WTC11 (cell line): ENCODE measurements around the gene FALEC. TPM values are rescaled to one million over a fixed set of nuclear protein-coding genes. Genes with fewer than 3 reads are reported as not detected.

ENCODE experiments used
- ATAC-seq: fragments of 200-7000 bp; cut with Tn5 transposase; 2 replicates; pipeline ENCODE4 v1.10.0; 2021; ENCODE audit warnings: mild to moderate bottlenecking, moderate library complexity
- CTCF ChIA-PET: fragments of 300-600 bp; sonication (Branson Sonifier 250); formaldehyde crosslinking; loops from one replicate; lab custom pipeline; 2021; ENCODE audit warnings: antibody characterized with exemption; lab: Charles Lee
- POLR2A ChIA-PET: fragments of 350-600 bp; sonication (Branson Sonifier 250); formaldehyde crosslinking; loops from one replicate; lab custom pipeline; 2021; ENCODE audit warnings: antibody characterized with exemption; lab: Charles Lee
- DNase-seq: peaks from one replicate; pipeline ENCODE4 v3.0.0; 2021; ENCODE audit warnings: low spot score
- H3K27ac Mint-ChIP-seq: 2 replicates; pipeline ENCODE4 v1.8.0; 2021; ENCODE audit warnings: mixed read lengths
- H3K27me3 Mint-ChIP-seq: 2 replicates; pipeline ENCODE4 v1.8.0; 2021; ENCODE audit warnings: low read depth, mild to moderate bottlenecking, moderate library complexity, mixed read lengths
- H3K36me3 Mint-ChIP-seq: 2 replicates; pipeline ENCODE4 v1.8.0; 2021; ENCODE audit warnings: mixed read lengths
- H3K4me1 Mint-ChIP-seq: 2 replicates; pipeline ENCODE4 v1.8.0; 2022; ENCODE audit warnings: mixed read lengths
- H3K4me3 Mint-ChIP-seq: 2 replicates; pipeline ENCODE4 v1.8.0; 2021; ENCODE audit warnings: mild to moderate bottlenecking, moderate library complexity, mixed read lengths
- H3K9me3 Mint-ChIP-seq: 2 replicates; pipeline ENCODE4 v1.8.0; 2021; ENCODE audit warnings: mixed read lengths
- FOXP1 ChIP-seq: sonication (generic); formaldehyde crosslinking; IDR thresholded peaks from 2 replicates; pipeline ENCODE4 v1.8.0; 2022; ENCODE audit warnings: missing genetic modification reagents, mild to moderate bottlenecking, moderate library complexity, borderline replicate concordance
- JAZF1 ChIP-seq: fragments of 250-450 bp; sonication (Bioruptor Pico); IDR thresholded peaks from 2 replicates; pipeline ENCODE4 v1.9.0; 2021; ENCODE audit warnings: moderate library complexity, mild to moderate bottlenecking, inconsistent platforms
- MYBL2 ChIP-seq: sonication (generic); formaldehyde crosslinking; IDR thresholded peaks from 2 replicates; pipeline ENCODE4 v1.8.1; 2023; ENCODE audit warnings: mild to moderate bottlenecking, moderate library complexity, missing genetic modification reagents
- NFATC4 ChIP-seq: fragments of 250-450 bp; sonication (Bioruptor Pico); IDR thresholded peaks from 2 replicates; pipeline ENCODE4 v1.9.0; 2021; ENCODE audit warnings: mild to moderate bottlenecking
- NFE2L1 ChIP-seq: sonication (generic); formaldehyde crosslinking; IDR thresholded peaks from 2 replicates; pipeline ENCODE4 v1.8.1; 2023; ENCODE audit warnings: missing genetic modification reagents
- NR2C2 ChIP-seq: sonication (generic); formaldehyde crosslinking; IDR thresholded peaks from 2 replicates; pipeline ENCODE4 v1.8.0; 2022; ENCODE audit warnings: mild to moderate bottlenecking, missing genetic modification reagents
- PRDM15 ChIP-seq: sonication (generic); formaldehyde crosslinking; IDR thresholded peaks from 2 replicates; pipeline ENCODE4 v1.8.0; 2022; ENCODE audit warnings: missing genetic modification reagents
- PRRX2 ChIP-seq: fragments of 250-450 bp; sonication (Bioruptor Pico); IDR thresholded peaks from 2 replicates; pipeline ENCODE4 v1.8.0; 2021; ENCODE audit warnings: mild to moderate bottlenecking
- SMAD4 ChIP-seq: sonication (generic); formaldehyde crosslinking; IDR thresholded peaks from 2 replicates; pipeline ENCODE4 v1.8.0; 2022; ENCODE audit warnings: mild to moderate bottlenecking, missing genetic modification reagents
- SP1 ChIP-seq: sonication (generic); formaldehyde crosslinking; conservative IDR thresholded peaks from 2 replicates; pipeline ENCODE4 v1.8.1; 2022; ENCODE audit warnings: missing genetic modification reagents
- TEAD1 ChIP-seq: sonication (generic); formaldehyde crosslinking; IDR thresholded peaks from 2 replicates; pipeline ENCODE4 v1.8.0; 2022; ENCODE audit warnings: mild to moderate bottlenecking, missing genetic modification reagents
- TP53 ChIP-seq: sonication (generic); formaldehyde crosslinking; IDR thresholded peaks from 2 replicates; pipeline ENCODE4 v1.8.1; 2023; ENCODE audit warnings: mild to moderate bottlenecking, missing genetic modification reagents
- ZBTB21 ChIP-seq: sonication (generic); formaldehyde crosslinking; IDR thresholded peaks from 2 replicates; pipeline ENCODE4 v1.8.1; 2023; ENCODE audit warnings: mild to moderate bottlenecking, missing genetic modification reagents, borderline replicate concordance
- ZNF138 ChIP-seq: sonication (generic); formaldehyde crosslinking; conservative IDR thresholded peaks from 2 replicates; pipeline ENCODE4 v1.8.1; 2022; ENCODE audit warnings: mild to moderate bottlenecking, moderate library complexity, missing genetic modification reagents
- ZNF232 ChIP-seq: sonication (generic); formaldehyde crosslinking; IDR thresholded peaks from 2 replicates; pipeline ENCODE4 v1.8.0; 2022; ENCODE audit warnings: mild to moderate bottlenecking, missing genetic modification reagents
- ZNF281 ChIP-seq: sonication (generic); formaldehyde crosslinking; IDR thresholded peaks from 2 replicates; pipeline ENCODE4 v1.8.0; 2023; ENCODE audit warnings: mild to moderate bottlenecking, missing genetic modification reagents
- ZNF317 ChIP-seq: sonication (generic); formaldehyde crosslinking; IDR thresholded peaks from 2 replicates; pipeline ENCODE4 v1.8.1; 2023; ENCODE audit warnings: low read depth, mild to moderate bottlenecking, moderate library complexity, missing genetic modification reagents, borderline replicate concordance
- total RNA-seq: library from RNA; stranded (reverse); gene quantifications from 3 replicates; pipeline ENCODE4 v1.2.3, GENCODE V29; 2021
- TF ChIP-seq, protein P1 (sequence below): fragments of 250-450 bp; sonication (Bioruptor Pico); IDR thresholded peaks from 2 replicates; pipeline ENCODE4 v1.9.0; 2021; ENCODE audit warnings: moderate library complexity, mild to moderate bottlenecking, inconsistent platforms, borderline replicate concordance
- TF ChIP-seq, protein P2 (sequence below): sonication (generic); formaldehyde crosslinking; IDR thresholded peaks from 2 replicates; pipeline ENCODE4 v1.8.0; 2022; ENCODE audit warnings: mild to moderate bottlenecking, missing genetic modification reagents
- TF ChIP-seq, protein P3 (sequence below): sonication (generic); formaldehyde crosslinking; IDR thresholded peaks from 2 replicates; pipeline ENCODE4 v1.8.1; 2022; ENCODE audit warnings: low read depth, mild to moderate bottlenecking, moderate library complexity, missing genetic modification reagents, borderline replicate concordance
- TF ChIP-seq, protein P4 (sequence below): fragments of 250-450 bp; sonication (Bioruptor Pico); IDR thresholded peaks from 2 replicates; pipeline ENCODE4 v1.9.0; 2021; ENCODE audit warnings: mild to moderate bottlenecking, borderline replicate concordance

The FALEC gene
- total RNA-seq, 1 experiment from 2014 or later = 1.2 TPM

DNA sequence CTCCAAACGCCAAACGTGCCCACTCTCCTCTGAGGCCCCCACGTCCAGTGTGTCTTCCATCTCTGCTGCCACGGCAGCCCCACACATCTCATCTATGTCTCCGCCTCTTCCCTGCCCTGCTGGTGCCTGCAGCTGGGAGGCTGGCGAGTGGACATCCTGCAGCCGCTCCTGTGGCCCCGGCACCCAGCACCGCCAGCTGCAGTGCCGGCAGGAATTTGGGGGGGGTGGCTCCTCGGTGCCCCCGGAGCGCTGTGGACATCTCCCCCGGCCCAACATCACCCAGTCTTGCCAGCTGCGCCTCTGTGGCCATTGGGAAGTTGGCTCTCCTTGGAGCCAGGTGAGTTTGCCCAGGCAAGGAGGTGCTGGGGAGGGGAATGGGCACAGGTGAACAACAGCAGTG is 42.3 kb downstream of the FALEC start (continued):
- no peak for TF ChIP-seq SMAD4 (CRISPR knock-in tag)
- TF ChIP-seq, protein P1, sequence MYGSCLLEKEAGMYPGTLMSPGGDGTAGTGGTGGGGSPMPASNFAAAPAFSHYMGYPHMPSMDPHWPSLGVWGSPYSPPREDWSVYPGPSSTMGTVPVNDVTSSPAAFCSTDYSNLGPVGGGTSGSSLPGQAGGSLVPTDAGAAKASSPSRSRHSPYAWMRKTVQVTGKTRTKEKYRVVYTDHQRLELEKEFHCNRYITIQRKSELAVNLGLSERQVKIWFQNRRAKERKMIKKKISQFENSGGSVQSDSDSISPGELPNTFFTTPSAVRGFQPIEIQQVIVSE (CRISPR knock-in tag) = no peak
- no peak for TF ChIP-seq ZNF317 (CRISPR knock-in tag)
- TF ChIP-seq ZBTB21 (CRISPR knock-in tag) = no peak
- TF ChIP-seq, all 79 proteins: peak for 0

DNA sequence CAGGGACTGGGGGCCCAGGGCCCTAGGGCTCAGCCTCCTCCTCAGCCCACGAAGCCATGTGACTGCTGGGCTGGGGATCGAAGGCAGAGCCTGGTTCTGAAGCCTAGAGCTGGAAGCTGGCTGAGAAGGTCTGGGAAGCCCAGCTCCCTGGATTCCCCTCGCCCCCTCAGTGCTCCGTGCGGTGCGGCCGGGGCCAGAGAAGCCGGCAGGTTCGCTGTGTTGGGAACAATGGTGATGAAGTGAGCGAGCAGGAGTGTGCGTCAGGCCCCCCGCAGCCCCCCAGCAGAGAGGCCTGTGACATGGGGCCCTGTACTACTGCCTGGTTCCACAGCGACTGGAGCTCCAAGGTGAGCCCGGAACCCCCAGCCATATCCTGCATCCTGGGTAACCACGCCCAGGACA is 42.8 kb downstream of the FALEC start:
- peaks cover 33% of the 10 kb centered on the region for H3K4me1 Mint-ChIP-seq
- ChIA-PET CTCF (interaction anchor here (1.5 to 7.9 kb wide), 4 partner anchors 8 to 27 kb away, joined by 7 to 144 read pairs (median 82); partner anchors contain the start of gene ADAMTSL4), POLR2A (interaction anchor here (0.6 to 1.3 kb wide), 4 partner anchors 9 to 56 kb away, joined by 4 read pairs; partner anchors contain the start of genes ADAMTSL4 and MCL1)
- no peak for DNase-seq
- H3K27me3 Mint-ChIP-seq = no peaks in the 10 kb centered on the region
- no peaks in the 10 kb centered on the region for H3K9me3 Mint-ChIP-seq
- H3K4me3 Mint-ChIP-seq = no peak overlapping the region
- ATAC-seq = no peak
- no peak overlapping the region for H3K27ac Mint-ChIP-seq
- H3K36me3 Mint-ChIP-seq = peaks cover 4% of the 10 kb centered on the region; the same call in 1 of the 2 replicates
- TF ChIP-seq PRDM15 (CRISPR knock-in tag) (no peak), NFATC4 (CRISPR knock-in tag) (no peak), ZNF281 (no peak), TP53 (CRISPR knock-in tag) (no peak), MYBL2 (CRISPR knock-in tag) (no peak), NR2C2 (no peak), JAZF1 (CRISPR knock-in tag) (no peak), SP1 (CRISPR knock-in tag) (no peak), NFE2L1 (CRISPR knock-in tag) (no peak), FOXP1 (CRISPR knock-in tag) (no peak), ZNF232 (CRISPR knock-in tag) (no peak), ZNF138 (CRISPR knock-in tag) (no peak), PRRX2 (no peak), TEAD1 (CRISPR knock-in tag) (no peak)
- TF ChIP-seq, protein P2, sequence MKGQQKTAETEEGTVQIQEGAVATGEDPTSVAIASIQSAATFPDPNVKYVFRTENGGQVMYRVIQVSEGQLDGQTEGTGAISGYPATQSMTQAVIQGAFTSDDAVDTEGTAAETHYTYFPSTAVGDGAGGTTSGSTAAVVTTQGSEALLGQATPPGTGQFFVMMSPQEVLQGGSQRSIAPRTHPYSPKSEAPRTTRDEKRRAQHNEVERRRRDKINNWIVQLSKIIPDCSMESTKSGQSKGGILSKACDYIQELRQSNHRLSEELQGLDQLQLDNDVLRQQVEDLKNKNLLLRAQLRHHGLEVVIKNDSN (CRISPR knock-in tag) = no peak
- TF ChIP-seq, protein P3, sequence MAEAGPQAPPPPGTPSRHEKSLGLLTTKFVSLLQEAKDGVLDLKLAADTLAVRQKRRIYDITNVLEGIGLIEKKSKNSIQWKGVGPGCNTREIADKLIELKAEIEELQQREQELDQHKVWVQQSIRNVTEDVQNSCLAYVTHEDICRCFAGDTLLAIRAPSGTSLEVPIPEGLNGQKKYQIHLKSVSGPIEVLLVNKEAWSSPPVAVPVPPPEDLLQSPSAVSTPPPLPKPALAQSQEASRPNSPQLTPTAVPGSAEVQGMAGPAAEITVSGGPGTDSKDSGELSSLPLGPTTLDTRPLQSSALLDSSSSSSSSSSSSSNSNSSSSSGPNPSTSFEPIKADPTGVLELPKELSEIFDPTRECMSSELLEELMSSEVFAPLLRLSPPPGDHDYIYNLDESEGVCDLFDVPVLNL (CRISPR knock-in tag) = no peak
- TF ChIP-seq, protein P4, sequence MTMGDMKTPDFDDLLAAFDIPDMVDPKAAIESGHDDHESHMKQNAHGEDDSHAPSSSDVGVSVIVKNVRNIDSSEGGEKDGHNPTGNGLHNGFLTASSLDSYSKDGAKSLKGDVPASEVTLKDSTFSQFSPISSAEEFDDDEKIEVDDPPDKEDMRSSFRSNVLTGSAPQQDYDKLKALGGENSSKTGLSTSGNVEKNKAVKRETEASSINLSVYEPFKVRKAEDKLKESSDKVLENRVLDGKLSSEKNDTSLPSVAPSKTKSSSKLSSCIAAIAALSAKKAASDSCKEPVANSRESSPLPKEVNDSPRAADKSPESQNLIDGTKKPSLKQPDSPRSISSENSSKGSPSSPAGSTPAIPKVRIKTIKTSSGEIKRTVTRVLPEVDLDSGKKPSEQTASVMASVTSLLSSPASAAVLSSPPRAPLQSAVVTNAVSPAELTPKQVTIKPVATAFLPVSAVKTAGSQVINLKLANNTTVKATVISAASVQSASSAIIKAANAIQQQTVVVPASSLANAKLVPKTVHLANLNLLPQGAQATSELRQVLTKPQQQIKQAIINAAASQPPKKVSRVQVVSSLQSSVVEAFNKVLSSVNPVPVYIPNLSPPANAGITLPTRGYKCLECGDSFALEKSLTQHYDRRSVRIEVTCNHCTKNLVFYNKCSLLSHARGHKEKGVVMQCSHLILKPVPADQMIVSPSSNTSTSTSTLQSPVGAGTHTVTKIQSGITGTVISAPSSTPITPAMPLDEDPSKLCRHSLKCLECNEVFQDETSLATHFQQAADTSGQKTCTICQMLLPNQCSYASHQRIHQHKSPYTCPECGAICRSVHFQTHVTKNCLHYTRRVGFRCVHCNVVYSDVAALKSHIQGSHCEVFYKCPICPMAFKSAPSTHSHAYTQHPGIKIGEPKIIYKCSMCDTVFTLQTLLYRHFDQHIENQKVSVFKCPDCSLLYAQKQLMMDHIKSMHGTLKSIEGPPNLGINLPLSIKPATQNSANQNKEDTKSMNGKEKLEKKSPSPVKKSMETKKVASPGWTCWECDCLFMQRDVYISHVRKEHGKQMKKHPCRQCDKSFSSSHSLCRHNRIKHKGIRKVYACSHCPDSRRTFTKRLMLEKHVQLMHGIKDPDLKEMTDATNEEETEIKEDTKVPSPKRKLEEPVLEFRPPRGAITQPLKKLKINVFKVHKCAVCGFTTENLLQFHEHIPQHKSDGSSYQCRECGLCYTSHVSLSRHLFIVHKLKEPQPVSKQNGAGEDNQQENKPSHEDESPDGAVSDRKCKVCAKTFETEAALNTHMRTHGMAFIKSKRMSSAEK = no peak
